Measurements from ENCODE around the gene DUS3L.

The DUS3L gene

DNA sequence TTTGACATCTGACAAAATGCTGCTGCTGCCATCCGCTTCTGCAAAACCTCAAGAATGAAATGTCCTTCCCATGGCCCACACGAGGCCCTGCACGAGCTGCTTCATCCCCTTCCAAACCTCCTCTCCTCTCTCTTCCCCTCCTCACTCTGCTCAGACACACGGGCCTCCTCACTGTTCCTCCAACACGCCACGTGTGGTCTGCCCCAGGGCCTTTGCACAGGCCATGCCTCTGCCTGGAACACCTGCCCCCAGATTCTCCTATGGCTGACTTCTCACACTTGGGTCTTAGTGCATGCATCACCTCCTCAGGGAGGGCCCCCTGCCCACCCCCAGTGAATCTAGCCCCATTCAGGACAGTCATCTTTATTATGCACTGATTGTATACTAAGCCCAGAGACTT lies 29.8 kb upstream of the DUS3L start:
- H3K27ac ChIP-seq = no peak overlapping the region
- no peak for TF ChIP-seq ZFX (IDR thresholded peaks at IDR 0.05; ENCODE audit: borderline replicate concordance)
- no peak for TF ChIP-seq CTCF (IDR thresholded peaks at IDR 0.05)

- no peak overlapping the region for H3K27ac ChIP-seq
- TF ChIP-seq ZFX (IDR thresholded peaks at IDR 0.05; ENCODE audit: borderline replicate concordance) (no peak), CTCF (IDR thresholded peaks at IDR 0.05) (no peak)
Measured at GRCh38 chr19:5818594-5818993, 27.6 kb upstream of the DUS3L start.

DNA sequence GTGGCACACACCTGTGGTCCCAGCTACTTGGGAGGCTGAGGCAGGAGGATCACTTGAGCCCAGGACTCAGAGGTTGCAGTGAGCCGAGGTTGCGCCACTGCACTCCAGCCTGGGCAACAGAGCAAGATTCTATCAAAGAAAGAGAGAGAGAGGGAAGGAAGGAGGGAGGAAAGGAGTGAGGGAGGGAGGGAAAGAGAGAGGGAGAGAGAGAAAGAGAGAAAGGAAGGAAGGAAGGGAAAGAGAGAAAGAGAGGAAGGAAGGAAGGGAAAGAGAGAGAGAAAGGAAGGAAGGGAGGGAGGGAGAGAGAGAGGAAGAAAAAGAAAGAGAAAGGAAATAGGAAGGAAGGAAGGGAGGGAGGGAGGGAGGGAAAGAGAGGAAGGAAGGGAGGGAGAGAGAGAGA lies 26.3 kb upstream of the DUS3L start:
- H3K27ac ChIP-seq = no peak overlapping the region
- TF ChIP-seq CTCF (IDR thresholded peaks at IDR 0.05) = no peak
- TF ChIP-seq ZFX (IDR thresholded peaks at IDR 0.05; ENCODE audit: borderline replicate concordance) = no peak

DNA sequence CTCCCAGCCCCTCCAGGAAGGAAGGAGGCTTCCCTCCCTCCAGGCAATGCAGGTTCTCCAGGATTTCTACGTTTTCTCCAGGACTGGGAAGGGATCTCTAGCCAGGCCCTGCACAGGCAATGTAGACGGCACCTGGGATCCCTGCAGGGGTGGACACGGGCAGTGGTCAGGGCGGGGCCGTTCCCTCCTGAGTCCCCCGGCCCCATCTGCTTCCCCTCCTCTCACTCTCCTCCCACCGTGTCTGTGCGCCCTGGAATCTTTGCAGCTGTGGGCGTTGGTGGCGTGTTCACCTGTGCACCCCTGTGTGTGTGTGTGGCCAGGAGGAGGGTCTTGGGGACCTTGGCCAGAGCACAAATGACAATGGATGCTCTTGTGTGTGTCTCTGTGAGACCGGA lies 23.9 kb upstream of the DUS3L start:
- no peak for TF ChIP-seq CTCF (IDR thresholded peaks at IDR 0.05)
- no peak for TF ChIP-seq ZFX (IDR thresholded peaks at IDR 0.05; ENCODE audit: borderline replicate concordance)
- no peak overlapping the region for H3K27ac ChIP-seq

DNA sequence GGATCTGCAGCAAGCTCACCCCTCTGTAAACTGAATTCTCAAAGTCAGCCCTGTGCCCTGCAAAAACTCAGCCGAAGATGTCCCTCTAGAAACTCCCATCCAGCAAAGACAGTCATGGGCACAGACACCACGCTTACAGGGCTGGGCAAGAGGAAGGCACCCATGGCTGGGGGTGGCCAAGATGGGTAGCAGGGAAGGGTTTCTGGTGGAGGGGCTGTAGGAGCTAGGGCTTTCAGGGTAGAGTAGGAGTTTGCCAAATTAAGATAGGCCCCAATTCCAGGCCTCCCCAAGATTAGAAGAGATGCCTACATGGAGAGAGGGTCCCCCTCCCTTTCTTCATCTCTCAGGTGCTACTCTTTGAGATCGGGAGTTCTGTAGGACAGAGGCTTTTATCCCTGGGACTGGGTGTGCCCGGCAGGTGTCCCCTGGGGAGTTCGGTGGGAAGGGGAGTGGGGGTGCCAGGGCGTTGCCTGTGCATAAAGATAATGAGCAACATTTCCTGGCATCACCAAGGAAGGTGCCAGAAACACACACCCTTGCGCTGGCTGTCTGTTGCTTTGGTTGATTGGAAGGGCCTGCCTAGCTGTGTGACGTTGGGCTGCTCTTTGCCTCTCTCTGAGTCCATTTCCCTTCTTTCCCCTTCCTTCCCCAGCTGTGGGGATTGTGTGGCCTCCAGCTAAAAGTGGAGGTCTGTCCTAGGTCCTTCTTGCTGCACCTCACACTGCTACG lies 23.3 kb upstream of the DUS3L start:
- TF ChIP-seq CTCF (IDR thresholded peaks at IDR 0.05) (no peak), ZFX (IDR thresholded peaks at IDR 0.05; ENCODE audit: borderline replicate concordance) (no peak)
- H3K27ac ChIP-seq = no peak overlapping the region

GRCh38 chr19:5811117-5811516 lies 20.2 kb upstream of the DUS3L start:
- TF ChIP-seq ZFX (IDR thresholded peaks at IDR 0.05; ENCODE audit: borderline replicate concordance) (no peak), CTCF (IDR thresholded peaks at IDR 0.05) (no peak)
- no peak overlapping the region for H3K27ac ChIP-seq

DNA sequence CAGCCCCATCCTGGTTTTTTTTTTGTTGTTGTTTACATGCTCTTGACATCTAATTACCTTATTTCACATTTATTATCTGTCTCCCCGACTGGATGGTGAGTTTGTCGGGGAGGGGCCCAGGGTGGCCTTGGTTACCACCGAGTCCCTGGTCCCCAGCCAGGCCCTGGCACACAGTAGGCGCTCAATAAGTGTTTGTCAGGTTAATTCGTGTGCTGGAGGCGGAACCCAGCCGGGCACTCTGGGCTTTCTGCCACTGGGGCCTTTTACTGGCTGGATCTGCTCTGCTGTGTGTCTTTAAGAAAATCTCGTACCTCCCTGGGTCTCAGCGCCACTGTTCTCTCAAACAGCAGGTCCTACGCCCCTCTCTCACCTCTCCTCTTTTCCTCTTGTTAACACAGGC lies 18.5 kb upstream of the DUS3L start:
- TF ChIP-seq ZFX (IDR thresholded peaks at IDR 0.05; ENCODE audit: borderline replicate concordance) (no peak), CTCF (IDR thresholded peaks at IDR 0.05) (no peak)
- H3K27ac ChIP-seq = no peak overlapping the region

All from 22Rv1 (cell line).